HG03039 (cell line): ENCODE data around the gene VIPAS39.
A peak's percentile ranks its signal among the peaks of the same experiment; 100 is the strongest.

ENCODE experiments used
- ATAC-seq: cut with Tn5 transposase; IDR thresholded peaks from one replicate; pipeline ENCODE4 v1.9.1; 2021; ENCODE audit warnings: mild to moderate bottlenecking, moderate library complexity; ENCODE audit not compliant: unreplicated experiment

The VIPAS39 gene

GRCh38 chr14:77406718-77407117, 50.7 kb downstream of the VIPAS39 start:
- no peak for ATAC-seq

DNA sequence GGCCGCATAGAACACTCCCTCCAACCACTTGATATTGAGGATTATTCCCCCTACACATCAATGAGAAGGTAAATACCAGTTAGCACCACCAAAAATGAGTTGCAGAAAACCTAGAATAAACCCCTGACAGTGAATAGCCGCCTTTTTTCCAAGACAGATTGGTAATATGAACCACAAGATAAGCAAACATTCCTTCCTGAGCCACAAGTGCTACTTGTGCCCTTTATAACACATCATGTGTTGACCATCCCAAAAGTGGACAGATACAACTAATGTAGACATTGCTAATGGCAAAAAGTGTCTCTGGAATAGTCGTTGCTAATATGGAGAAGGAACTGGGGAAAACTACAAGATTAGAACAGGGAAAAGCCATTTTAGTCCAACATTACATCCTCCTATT, 51.3 kb downstream of the VIPAS39 start:
- no peak for ATAC-seq

GRCh38 chr14:77403768-77404167, 53.6 kb downstream of the VIPAS39 start:
- ATAC-seq, result no peak

DNA sequence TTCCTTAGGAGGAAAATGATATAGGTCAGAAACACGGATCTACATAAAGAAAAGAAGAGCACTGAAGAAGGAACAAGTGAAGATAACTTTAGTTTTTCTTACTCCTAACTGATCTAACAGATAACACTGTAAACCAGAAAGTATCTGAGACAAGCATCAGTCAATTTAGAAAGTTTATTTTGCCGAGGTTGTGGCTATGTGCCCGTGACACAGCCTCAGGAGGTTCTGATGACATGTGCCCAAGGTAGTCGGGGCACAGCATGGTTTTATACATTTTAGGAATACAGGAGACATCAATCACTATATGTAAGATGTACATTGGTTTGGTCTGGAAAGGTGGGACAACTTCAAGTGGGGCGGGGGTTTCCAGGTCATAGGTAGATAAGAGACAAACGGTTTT, 57.2 kb downstream of the VIPAS39 start:
- ATAC-seq, result no peak

- no peak for ATAC-seq
Observed at GRCh38 chr14:77390188-77390587, 67.2 kb downstream of the VIPAS39 start.

GRCh38 chr14:77378701-77379100, 78.7 kb downstream of the VIPAS39 start:
- no peak for ATAC-seq

- ATAC-seq, result no peak
Observed at GRCh38 chr14:77377502-77377844, 79.9 kb downstream of the VIPAS39 start.

DNA sequence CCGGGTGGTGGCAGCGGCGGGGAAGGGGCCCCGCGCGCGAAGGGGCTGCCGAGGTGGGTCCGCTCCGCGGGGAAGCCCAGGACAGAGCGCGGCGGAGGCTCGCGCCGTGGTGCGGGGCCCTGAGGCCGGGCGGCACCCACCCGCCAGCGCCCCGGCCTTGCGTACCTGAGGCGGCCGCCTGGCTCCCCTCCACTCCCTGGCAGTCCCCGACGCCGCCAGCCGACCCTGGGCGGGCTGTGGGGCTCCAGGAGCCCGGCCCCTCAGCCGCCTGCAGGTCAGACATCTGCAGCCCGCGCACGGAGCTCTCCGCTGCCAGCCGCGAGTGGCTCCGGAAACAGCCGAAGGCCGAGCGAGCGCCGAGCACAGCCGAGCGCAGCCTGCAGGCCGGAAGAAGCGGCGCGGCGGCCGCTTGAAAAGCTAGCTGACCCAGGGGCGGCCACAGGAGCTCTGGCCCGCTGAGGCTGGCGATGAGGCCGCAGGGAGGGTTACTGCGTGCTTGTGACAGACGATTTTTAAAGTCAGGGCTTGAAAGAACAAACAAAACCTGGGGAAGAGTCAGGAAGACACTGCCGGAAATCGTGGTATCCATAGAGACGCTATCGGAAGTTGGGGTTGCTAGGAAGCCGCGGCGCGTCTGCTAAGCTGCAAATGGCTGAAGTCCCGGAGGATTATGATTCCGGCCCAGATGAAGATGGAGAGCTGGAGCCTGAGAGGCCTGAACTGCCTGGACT, 80.5 kb downstream of the VIPAS39 start, which contains the start of the genes SAMD15 and TMED8:
Gene SAMD15 (plus strand): TSS at position 609 of the 731 bp plus-strand sequence. CDS start 40 bp downstream, at position 649.
Gene TMED8 (minus strand): TSS at position 324 of the 731 bp plus-strand sequence. CDS start 41 bp downstream, at position 283.
- ATAC-seq, result peak; percentile 76
